Naive B cell (primary cell): ENCODE measurements around the gene YAF2. TPM values are rescaled to one million over a fixed set of nuclear protein-coding genes. Genes with fewer than 3 reads are reported as not detected.
A peak's percentile ranks its signal among the peaks of the same experiment; 100 is the strongest.
"Not testable (repeated sequence)": the region's sequence is repeated elsewhere in the genome, so short reads cannot be mapped to it uniquely, and the experiment has no call there.

Experiments
- ATAC-seq, 2 donors: fragments of 150-1000 bp; cut with Tn5 transposase; 2 replicates each; pipeline ENCODE4 v1.10.0; 2021; ENCODE audit warnings: low read depth in 2 of 2, mild to moderate bottlenecking in 2 of 2, moderate library complexity in 2 of 2
- DNase-seq: peaks from one replicate; pipeline ENCODE4 v3.0.0; 2022
- H3K27ac Mint-ChIP-seq, 6 donors: one replicate each; pipeline ENCODE4 v1.8.0; 2020 to 2022; ENCODE audit warnings: mild to moderate bottlenecking in 6 of 6, mixed read lengths in 6 of 6, moderate library complexity in 5 of 6, inconsistent platforms in 2 of 6
- H3K27me3 Mint-ChIP-seq, 3 donors: one replicate each; pipeline ENCODE4 v1.8.0; 2021 to 2022; ENCODE audit warnings: mixed read lengths in 3 of 3, mild to moderate bottlenecking in 1 of 3
- H3K36me3 Mint-ChIP-seq, 2 donors: one replicate each; pipeline ENCODE4 v1.8.0; 2020 to 2022; ENCODE audit warnings: mixed read lengths in 2 of 2, inconsistent platforms in 1 of 2, mild to moderate bottlenecking in 1 of 2
- H3K4me1 Mint-ChIP-seq, 3 donors: one replicate each; pipeline ENCODE4 v1.8.0; 2020 to 2022; ENCODE audit warnings: mixed read lengths in 3 of 3, inconsistent platforms in 1 of 3, mild to moderate bottlenecking in 1 of 3, moderate library complexity in 1 of 3
- H3K4me3 Mint-ChIP-seq, 8 donors: one replicate each; pipeline ENCODE4 v1.8.0; 2020 to 2022; ENCODE audit warnings: mild to moderate bottlenecking in 8 of 8, mixed read lengths in 8 of 8, moderate library complexity in 8 of 8, inconsistent platforms in 2 of 8
- H3K9me3 Mint-ChIP-seq, 7 donors: one replicate each; pipeline ENCODE4 v1.8.0; 2020 to 2022; ENCODE audit warnings: mixed read lengths in 7 of 7, mild to moderate bottlenecking in 5 of 7, inconsistent platforms in 2 of 7, moderate library complexity in 1 of 7
- polyA plus RNA-seq, 6 donors: library from polyadenylated mRNA; unstranded; fragments of 300-500 nt; fragmentation: Illumina TruSeq; gene quantifications; one replicate each; pipeline ENCODE4 v1.2.3, GENCODE V29; 2021; ENCODE audit warnings: low read depth in 6 of 6

Gene YAF2
- polyA plus RNA-seq, 6 donors from 2014 or later: 7.1 to 20.9 (median 11.1) TPM

DNA sequence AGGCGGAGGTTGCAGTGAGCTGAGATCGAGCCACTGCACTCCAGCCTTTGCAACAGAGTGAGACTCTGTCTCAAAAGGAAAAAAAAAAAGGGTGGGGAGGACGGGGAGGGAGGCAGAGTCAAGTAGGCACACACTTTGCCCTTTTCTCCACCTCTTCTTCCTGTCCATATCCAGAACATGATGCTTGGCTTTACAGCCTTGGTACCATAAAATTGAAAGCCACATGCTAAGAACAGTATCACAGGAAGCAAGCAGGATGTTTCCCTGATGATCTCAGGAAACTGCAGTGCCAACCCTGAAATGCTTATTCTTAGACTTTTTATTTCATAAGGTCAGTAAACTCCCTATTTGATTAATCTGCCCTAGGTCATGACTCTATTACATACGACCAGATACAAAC lies 32.5 kb upstream of the YAF2 start:
- ATAC-seq (no peak), DNase-seq (no peak)
- Mint-ChIP-seq H3K4me3 (no peak overlapping the region), H3K4me1 (no peaks in the 10 kb centered on the region), H3K9me3 (peaks cover 0 to 4% (median 2%) of the 10 kb centered on the region in 7 donors), H3K27me3 (peaks cover 8 to 22% (median 14%) of the 10 kb centered on the region in 3 donors), H3K36me3 (peaks cover 5 to 6% of the 10 kb centered on the region in 2 donors), H3K27ac (no peak overlapping the region)

DNA sequence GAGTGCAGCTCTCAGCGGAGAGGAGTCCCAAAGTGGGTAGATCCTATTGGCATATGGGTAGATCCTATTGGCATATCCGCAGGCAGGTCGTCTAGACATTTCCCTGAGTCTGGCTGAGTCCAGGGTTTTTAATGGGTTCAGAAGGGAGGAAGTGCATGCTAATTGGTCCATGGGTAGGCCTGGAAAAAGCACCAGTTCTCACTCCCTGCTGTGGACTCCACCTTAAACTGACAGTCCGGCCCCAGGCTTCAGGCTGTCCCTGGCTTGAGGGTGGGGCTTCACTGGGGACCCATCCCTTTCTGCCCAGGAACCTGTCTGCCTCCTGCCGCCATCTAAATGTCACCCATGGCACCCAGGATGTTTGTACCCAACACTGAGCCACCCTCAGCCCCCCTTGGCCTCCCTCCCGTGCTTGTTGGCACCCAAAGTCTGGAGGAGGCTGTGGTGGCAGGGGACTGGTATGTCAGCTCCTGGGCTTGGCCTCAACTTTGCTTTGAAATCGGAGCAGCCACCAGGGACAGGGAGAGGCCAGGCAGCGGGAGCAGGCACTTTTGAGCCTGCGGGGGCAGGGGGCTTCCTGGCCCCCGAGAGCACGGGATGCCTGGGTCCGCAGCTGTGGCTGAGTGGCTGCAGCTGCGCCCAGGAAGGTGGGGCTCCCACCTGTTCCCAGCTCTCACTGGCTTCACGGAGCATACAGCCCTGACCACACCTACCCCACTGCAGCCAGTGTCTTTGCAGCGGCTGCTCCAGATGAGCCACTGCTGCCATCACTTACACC lies 29.6 kb upstream of the YAF2 start:
- Mint-ChIP-seq H3K4me3 (no peak overlapping the region), H3K4me1 (no peaks in the 10 kb centered on the region), H3K27me3 (peaks cover 8 to 19% (median 10%) of the 10 kb centered on the region in 3 donors), H3K9me3 (peaks cover 0 to 1% (median 0%) of the 10 kb centered on the region in 7 donors), H3K27ac (no peak overlapping the region), H3K36me3 (peaks cover 2 to 3% of the 10 kb centered on the region in 2 donors)
- ATAC-seq (no peak), DNase-seq (no peak)

DNA sequence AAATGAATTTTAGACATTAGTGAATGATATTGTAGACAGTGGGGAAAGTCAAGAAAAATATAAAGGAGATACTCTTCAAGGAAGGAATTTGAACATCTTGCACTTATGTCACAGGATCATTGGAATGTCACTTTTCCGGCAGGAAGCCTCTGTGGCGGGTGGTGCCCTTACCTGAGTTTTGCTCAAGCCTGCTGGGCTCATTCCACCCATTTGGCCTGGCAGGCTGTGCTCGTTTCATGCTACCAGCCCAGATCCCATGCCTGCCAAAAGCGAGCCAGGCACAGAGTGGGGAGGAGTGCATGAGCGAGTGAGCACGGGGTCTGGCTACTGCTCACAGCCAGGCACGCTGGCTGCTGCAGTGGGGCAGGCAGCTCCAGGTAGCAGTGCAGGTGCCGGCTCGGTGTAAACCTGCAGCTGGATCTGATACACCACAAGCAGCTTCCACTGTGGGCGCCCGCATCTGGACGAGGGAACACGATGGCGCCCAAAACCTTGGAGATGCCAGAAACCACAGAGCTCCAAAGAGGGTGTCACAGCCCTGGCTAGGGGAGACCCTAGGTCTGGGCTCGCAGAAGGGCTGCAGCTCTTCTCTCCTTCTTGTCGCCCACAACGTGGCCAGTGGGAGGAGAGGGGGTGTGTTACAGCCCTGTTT lies 28.7 kb upstream of the YAF2 start:
- no peaks in the 10 kb centered on the region for H3K9me3 Mint-ChIP-seq
- DNase-seq (no peak), ATAC-seq (no peak)
- no peaks in the 10 kb centered on the region for H3K4me1 Mint-ChIP-seq
- H3K4me3 Mint-ChIP-seq: no peak overlapping the region
- H3K27ac Mint-ChIP-seq: no peak overlapping the region
- H3K36me3 Mint-ChIP-seq: no peaks in the 10 kb centered on the region
- H3K27me3 Mint-ChIP-seq: peaks cover 7 to 12% (median 8%) of the 10 kb centered on the region in 3 donors

DNA sequence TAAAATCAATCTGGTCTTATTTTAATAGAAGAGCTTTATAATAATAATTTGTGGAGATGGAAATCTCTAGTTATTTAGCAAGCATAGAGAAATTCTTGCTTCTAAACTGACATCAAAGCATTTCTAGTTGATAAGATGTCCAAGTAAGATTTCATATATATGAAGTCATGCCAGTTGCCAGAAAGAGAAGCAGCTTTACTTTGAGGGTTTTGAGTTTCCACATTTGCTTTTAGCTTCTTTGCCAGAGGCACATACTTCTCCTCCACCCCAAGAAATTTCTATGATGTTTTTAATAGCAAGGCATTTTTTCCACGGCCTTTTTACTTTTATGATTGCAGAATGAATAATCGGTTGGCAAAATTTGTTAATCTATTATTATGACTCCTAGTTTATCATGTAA lies 24.2 kb upstream of the YAF2 start:
- no peak for ATAC-seq
- DNase-seq: no peak
- peaks cover 0 to 3% of the 10 kb centered on the region in 2 donors for H3K36me3 Mint-ChIP-seq
- H3K4me3 Mint-ChIP-seq: no peak overlapping the region
- peaks cover 0 to 3% (median 0%) of the 10 kb centered on the region in 7 donors for H3K9me3 Mint-ChIP-seq
- no peaks in the 10 kb centered on the region for H3K4me1 Mint-ChIP-seq
- H3K27me3 Mint-ChIP-seq: peaks cover 0 to 9% (median 0%) of the 10 kb centered on the region in 3 donors
- no peak overlapping the region for H3K27ac Mint-ChIP-seq

DNA sequence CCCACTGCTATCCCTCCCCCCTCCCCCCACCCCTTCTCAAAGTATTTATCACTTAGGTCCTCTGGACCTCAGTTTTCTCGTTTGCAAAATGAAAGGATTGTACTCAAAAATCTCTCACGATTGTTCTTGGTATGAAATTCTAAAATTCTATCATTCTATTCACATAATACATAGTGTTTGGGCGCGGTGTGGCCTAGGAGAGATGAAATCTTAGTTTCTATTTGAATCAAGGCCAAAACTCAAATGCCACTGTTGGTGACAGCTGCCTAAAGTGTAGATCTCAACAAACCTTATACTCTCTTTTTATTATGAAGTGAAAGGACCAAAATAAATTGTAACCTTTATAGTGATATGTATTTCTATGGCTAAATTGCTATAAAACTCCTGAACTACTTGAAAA lies 23.7 kb upstream of the YAF2 start:
- DNase-seq: no peak
- H3K27ac Mint-ChIP-seq: no peak overlapping the region
- peaks cover 0 to 8% (median 0%) of the 10 kb centered on the region in 3 donors for H3K27me3 Mint-ChIP-seq
- H3K36me3 Mint-ChIP-seq: peaks cover 0 to 7% of the 10 kb centered on the region in 2 donors
- no peak overlapping the region for H3K4me3 Mint-ChIP-seq
- ATAC-seq: no peak
- H3K4me1 Mint-ChIP-seq: no peaks in the 10 kb centered on the region
- H3K9me3 Mint-ChIP-seq: peaks cover 0 to 3% (median 0%) of the 10 kb centered on the region in 7 donors

DNA sequence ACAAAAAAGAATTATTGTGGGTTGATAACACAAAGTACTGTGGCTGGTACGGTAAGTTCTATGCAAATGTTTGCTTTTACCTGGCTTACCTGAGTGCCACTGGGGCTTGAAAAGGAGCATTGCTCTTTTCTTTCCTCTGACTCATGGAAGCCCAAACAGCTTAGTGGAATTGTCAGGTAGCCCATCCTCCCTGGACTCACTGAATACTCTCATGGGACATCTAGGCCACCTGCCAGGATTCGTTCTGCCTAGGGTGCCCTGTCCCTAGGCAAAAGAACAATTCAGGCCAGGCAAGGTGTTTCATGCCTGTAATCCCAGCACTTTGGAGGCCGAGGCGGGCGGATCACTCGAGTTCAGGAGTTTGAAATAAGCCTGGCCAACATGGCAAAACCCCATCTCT lies 22.5 kb upstream of the YAF2 start:
- Mint-ChIP-seq H3K36me3 (peaks cover 0 to 7% of the 10 kb centered on the region in 2 donors), H3K27me3 (peaks cover 0 to 5% (median 0%) of the 10 kb centered on the region in 3 donors), H3K4me1 (no peaks in the 10 kb centered on the region), H3K4me3 (no peak overlapping the region), H3K27ac (no peak overlapping the region), H3K9me3 (peaks cover 0 to 3% (median 0%) of the 10 kb centered on the region in 7 donors)
- DNase-seq (no peak), ATAC-seq (no peak)

DNA sequence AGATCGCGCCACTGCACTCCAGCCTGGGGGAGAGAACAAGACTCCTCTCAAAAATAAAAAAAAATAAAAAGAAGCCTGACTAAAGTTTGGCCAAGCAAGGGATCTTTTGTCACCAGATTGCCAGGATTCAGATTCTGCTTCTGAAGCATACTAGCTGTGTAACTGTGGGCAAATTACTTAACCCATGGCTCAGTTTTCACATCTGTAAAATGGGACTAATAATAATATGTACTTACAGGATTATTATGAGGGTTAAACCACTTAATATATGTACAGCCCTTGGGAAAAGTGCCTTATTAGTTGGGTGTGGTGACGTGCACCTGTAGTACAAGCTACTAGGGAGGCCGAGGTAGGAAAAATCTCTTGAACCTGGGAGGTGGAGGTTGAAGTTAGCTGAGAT lies 21.7 kb upstream of the YAF2 start:
- H3K36me3 Mint-ChIP-seq: peaks cover 0 to 7% of the 10 kb centered on the region in 2 donors
- no peak for ATAC-seq
- no peak overlapping the region for H3K27ac Mint-ChIP-seq
- no peak overlapping the region for H3K4me3 Mint-ChIP-seq
- peaks cover 0 to 5% (median 0%) of the 10 kb centered on the region in 3 donors for H3K27me3 Mint-ChIP-seq
- DNase-seq: no peak
- H3K9me3 Mint-ChIP-seq: peaks cover 0 to 3% (median 0%) of the 10 kb centered on the region in 7 donors
- H3K4me1 Mint-ChIP-seq: no peaks in the 10 kb centered on the region

DNA sequence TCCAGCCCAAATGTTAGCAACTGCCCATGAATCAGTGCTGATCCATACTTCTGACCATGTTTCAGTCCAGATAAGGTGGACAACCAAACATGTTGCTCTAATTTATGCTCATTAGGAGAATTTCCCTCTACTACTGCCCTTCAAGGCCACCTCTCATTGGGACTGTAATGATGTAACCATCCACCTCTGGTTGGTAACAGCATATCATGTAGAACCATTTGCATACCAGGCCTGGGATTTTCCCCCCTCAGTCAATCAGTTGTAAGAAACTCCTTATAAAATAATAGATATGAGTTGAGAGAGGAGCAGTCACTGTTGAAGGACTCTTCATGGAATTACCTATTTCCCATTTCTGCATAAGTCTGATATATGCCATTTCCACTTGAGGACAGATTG lies 17.8 kb upstream of the YAF2 start:
- no peak for ATAC-seq
- Mint-ChIP-seq H3K27me3 (peaks cover 0 to 23% (median 0%) of the 10 kb centered on the region in 3 donors), H3K27ac (no peak overlapping the region)

DNA sequence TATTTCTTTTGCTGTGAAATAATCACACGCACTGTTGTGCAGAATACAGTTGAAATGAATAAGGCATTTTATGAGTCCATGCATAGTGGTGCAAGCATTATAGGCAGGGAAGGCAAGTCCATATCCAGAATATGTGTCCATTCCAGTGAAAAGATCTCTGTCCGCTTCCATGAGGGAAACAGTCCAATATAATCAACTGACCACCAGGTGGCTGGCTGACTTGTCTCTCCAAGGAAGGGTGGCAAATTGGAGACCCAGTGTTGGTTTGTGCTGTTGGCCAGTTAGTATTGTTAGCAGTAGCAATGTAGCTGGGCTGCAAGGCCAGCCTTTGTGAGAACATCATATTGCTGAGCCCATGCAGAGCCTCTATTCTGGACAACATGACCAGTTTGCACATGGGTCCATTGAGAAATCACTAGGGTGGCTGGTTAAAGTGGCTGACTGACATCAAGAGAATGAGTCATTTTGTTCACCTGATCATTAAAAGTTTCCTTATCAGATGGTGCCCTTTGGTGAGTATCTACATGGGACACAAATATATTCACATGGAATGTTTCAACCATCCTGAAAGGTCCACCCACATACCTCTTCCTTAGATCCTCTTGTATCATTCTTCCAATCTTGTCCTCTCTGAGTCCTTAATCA lies 17.3 kb upstream of the YAF2 start:
- H3K27ac Mint-ChIP-seq: no peak overlapping the region
- peaks cover 0 to 7% (median 3%) of the 10 kb centered on the region in 7 donors for H3K9me3 Mint-ChIP-seq
- no peak for ATAC-seq
- no peak overlapping the region for H3K4me3 Mint-ChIP-seq
- peaks cover 0 to 23% (median 0%) of the 10 kb centered on the region in 3 donors for H3K27me3 Mint-ChIP-seq
- H3K36me3 Mint-ChIP-seq: peaks cover 0 to 16% of the 10 kb centered on the region in 2 donors
- H3K4me1 Mint-ChIP-seq: no peaks in the 10 kb centered on the region
- DNase-seq: no peak

More for the DNA sequence above, 17.8 kb upstream of the YAF2 start:
- Mint-ChIP-seq H3K4me3 (no peak overlapping the region), H3K9me3 (peaks cover 0 to 7% (median 3%) of the 10 kb centered on the region in 7 donors), H3K4me1 (no peaks in the 10 kb centered on the region), H3K36me3 (peaks cover 0 to 16% of the 10 kb centered on the region in 2 donors)
- DNase-seq: no peak

DNA sequence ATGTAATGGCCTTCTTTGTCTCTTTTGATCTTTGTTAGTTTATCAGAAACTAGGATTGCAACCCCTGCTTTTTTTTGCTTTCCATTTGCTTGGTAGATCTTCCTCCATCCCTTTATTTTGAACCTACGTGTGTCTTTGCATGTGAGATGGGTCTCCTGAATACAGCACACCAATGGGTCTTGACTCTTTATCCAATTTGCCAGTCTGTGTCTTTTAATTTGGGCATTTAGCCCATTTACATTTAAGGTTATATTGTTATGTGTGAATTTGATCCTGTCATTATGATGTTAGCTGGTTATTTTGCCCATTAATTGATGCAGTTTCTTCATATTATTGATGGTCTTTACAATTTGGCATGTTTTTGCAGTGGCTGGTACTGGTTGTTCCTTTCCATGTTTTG lies 14.6 kb upstream of the YAF2 start:
- ATAC-seq, DNase-seq, H3K9me3 Mint-ChIP-seq, H3K4me1 Mint-ChIP-seq, H3K27ac Mint-ChIP-seq, H3K4me3 Mint-ChIP-seq: not testable (repeated sequence)
- Mint-ChIP-seq H3K36me3 (peaks cover 0 to 16% of the 10 kb centered on the region in 2 donors), H3K27me3 (peaks cover 0 to 18% (median 0%) of the 10 kb centered on the region in 3 donors)

DNA sequence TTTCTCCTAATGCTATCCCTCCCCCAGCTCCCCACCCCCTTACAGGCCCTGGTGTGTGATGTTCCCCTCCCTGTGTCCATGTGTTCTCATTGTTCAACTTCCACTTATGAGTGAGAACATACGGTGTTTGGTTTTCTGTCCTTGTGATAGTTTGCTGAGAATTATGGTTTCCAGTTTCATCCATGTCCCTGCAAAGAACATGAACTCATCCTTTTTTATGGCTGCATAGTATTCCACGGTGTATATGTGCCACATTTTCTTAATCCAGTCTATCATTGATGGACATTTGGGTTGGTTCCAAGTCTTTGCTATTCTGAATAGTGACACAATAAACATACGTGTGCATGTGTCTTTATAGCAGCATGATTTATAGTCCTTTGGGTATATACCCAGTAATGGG lies 11.0 kb upstream of the YAF2 start:
- not testable (repeated sequence) for H3K4me1 Mint-ChIP-seq, H3K4me3 Mint-ChIP-seq, H3K9me3 Mint-ChIP-seq, H3K36me3 Mint-ChIP-seq, DNase-seq, H3K27ac Mint-ChIP-seq, ATAC-seq
- H3K27me3 Mint-ChIP-seq: peaks cover 0 to 18% (median 0%) of the 10 kb centered on the region in 3 donors

DNA sequence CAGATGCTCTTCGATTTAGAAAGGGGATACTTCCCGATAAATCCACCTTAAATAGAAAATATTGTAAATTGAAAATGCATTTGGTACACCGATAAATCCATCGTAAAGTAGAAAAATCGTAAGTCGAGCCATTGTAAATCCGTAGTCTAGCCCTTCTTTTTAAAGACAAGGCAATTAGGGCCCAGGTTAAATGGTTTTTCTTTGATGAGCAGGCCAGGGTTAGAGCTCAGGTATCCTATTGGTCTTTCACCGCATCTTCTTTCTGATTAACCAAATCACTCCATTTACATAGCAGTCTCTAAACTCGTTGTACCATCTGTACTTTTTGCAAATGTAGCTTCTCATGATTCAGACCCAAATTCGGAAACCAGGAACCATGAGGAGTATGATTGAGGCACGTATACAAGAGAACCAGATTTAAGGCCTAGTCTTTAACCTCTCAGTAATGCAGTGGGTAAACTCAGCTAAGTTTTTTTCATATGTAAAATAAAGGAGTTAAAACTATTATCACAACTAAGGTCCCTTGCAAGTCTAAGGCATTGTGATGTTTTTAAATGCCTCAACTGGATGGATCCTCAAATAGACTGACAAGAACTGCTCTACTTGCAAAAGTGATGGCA lies 2.2 kb upstream of the YAF2 start:
- Mint-ChIP-seq H3K4me3 (peak overlapping the region in 1 of 8 donors; percentile 99), H3K27ac (no peak overlapping the region), H3K36me3 (no peaks in the 10 kb centered on the region), H3K4me1 (peaks cover 19 to 27% (median 24%) of the 10 kb centered on the region in 3 donors), H3K27me3 (no peaks in the 10 kb centered on the region), H3K9me3 (no peaks in the 10 kb centered on the region)
- no peak for ATAC-seq
- no peak for DNase-seq

DNA sequence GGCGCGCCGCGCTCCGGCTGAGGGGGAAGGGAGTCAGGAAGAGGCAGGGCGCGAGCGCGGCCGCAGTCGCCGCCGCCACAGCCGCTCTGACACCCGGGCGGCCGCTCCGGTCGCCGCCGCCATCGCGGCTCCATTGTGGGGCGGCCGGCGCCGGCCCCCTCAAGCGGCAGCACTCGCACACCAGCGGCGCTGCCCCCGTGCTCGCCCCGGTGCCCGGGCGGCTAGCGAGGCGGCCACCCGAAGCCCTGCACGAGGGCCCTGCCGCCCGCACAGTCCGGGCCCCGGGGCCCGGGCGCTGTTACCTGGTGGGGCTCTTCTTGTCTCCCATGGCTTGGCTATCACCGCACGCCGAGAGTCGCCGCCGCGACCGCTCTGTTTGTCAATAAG lies 202 bp downstream of the YAF2 start:
- no peaks in the 10 kb centered on the region for H3K27me3 Mint-ChIP-seq
- DNase-seq (no peak), ATAC-seq (peak; percentile 44 to 45)
- peak overlapping the region in 5 of 6 donors; percentile 86 to 97 (median 90) for H3K27ac Mint-ChIP-seq
- no peaks in the 10 kb centered on the region for H3K9me3 Mint-ChIP-seq
- H3K4me1 Mint-ChIP-seq: peaks cover 24 to 36% (median 32%) of the 10 kb centered on the region in 3 donors
- H3K4me3 Mint-ChIP-seq: peak overlapping the region; percentile 82 to 99 (median 94)
- no peaks in the 10 kb centered on the region for H3K36me3 Mint-ChIP-seq
